ENCODE measurements around the gene SORCS3.

- TF ChIP-seq POLR2A (IDR thresholded peaks at IDR 0.05): no peak
- no peak for TF ChIP-seq POLR2AphosphoS5 (IDR thresholded peaks at IDR 0.05; ENCODE audit: insufficient read depth in 1 of 2, low read depth in 1 of 2)
Measured at GRCh38 chr10:104904753-104905323, 263.7 kb downstream of the SORCS3 start.
